ENCODE data around the gene NAA25. TPM values are rescaled to one million over a fixed set of nuclear protein-coding genes. Genes with fewer than 3 reads are reported as not detected.

Gene NAA25
- total RNA-seq, 1 donor from 2014 or later: 24.1 TPM

DNA sequence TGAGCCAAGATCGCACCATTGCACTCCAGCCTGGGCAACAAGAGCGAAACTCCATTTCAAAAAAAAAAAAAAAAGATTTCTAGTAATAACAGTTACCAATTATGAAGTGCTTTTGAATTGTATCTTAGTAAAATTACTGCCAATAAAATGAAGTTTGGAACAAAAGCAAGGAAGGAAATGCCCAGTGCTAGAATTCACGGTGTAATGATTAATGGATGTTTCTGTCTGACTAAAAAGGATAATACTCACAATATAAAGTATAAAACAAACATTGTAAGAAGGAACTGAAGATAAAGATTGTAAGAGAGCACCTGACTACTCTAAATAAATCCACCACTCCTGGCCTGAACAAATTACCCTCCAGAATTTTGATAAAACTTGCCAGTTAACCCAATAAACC lies 99.7 kb downstream of the NAA25 start:
- DNase-seq (ENCODE audit: extremely low spot score in 2 of 2): no peak
- Histone ChIP-seq H3K27me3 (no peaks in the 10 kb centered on the region), H3K4me1 (peaks cover 36% of the 10 kb centered on the region), H3K4me3 (no peak overlapping the region), H3K9me3 (no peaks in the 10 kb centered on the region), H3K27ac (no peak overlapping the region), H3K36me3 (no peaks in the 10 kb centered on the region)
- no peak for TF ChIP-seq POLR2AphosphoS5 (IDR thresholded peaks at IDR 0.05; ENCODE audit: insufficient read depth in 1 of 2, low read depth in 1 of 2)
- TF ChIP-seq, protein P1, sequence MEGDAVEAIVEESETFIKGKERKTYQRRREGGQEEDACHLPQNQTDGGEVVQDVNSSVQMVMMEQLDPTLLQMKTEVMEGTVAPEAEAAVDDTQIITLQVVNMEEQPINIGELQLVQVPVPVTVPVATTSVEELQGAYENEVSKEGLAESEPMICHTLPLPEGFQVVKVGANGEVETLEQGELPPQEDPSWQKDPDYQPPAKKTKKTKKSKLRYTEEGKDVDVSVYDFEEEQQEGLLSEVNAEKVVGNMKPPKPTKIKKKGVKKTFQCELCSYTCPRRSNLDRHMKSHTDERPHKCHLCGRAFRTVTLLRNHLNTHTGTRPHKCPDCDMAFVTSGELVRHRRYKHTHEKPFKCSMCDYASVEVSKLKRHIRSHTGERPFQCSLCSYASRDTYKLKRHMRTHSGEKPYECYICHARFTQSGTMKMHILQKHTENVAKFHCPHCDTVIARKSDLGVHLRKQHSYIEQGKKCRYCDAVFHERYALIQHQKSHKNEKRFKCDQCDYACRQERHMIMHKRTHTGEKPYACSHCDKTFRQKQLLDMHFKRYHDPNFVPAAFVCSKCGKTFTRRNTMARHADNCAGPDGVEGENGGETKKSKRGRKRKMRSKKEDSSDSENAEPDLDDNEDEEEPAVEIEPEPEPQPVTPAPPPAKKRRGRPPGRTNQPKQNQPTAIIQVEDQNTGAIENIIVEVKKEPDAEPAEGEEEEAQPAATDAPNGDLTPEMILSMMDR (IDR thresholded peaks at IDR 0.05): no peak
- TF ChIP-seq POLR2A (IDR thresholded peaks at IDR 0.05): no peak
- intact Hi-C loops (cut with DNase I): no loop called here

DNA sequence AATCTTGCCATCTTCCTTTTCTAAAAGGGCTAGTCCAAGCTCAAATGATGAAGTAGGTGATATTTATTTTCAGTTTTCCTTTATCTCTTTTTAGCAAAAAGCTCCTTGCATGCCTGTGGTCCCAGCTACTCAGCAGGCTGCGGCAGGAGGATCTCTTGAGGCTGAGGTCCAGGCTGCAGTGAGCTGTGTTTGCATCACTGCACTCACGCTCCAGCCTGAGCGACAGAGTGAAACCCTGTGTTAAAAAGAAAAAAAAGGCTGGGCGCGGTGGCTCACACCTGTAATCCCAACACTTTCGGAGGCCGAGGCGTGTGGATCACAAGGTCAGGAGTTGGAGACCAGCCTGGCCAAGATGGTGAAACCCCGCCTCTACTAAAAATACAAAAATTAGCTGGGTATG lies 100.6 kb downstream of the NAA25 start:
- Histone ChIP-seq H3K27ac (no peak overlapping the region), H3K36me3 (no peaks in the 10 kb centered on the region), H3K4me3 (no peak overlapping the region), H3K9me3 (no peaks in the 10 kb centered on the region), H3K27me3 (no peaks in the 10 kb centered on the region), H3K4me1 (peaks cover 36% of the 10 kb centered on the region)
- no peak for DNase-seq (ENCODE audit: extremely low spot score in 2 of 2)
- intact Hi-C loops (cut with DNase I): no loop called here
- TF ChIP-seq POLR2AphosphoS5 (IDR thresholded peaks at IDR 0.05; ENCODE audit: insufficient read depth in 1 of 2, low read depth in 1 of 2) (no peak), POLR2A (IDR thresholded peaks at IDR 0.05) (no peak)
- TF ChIP-seq, protein P1 (IDR thresholded peaks at IDR 0.05): no peak

DNA sequence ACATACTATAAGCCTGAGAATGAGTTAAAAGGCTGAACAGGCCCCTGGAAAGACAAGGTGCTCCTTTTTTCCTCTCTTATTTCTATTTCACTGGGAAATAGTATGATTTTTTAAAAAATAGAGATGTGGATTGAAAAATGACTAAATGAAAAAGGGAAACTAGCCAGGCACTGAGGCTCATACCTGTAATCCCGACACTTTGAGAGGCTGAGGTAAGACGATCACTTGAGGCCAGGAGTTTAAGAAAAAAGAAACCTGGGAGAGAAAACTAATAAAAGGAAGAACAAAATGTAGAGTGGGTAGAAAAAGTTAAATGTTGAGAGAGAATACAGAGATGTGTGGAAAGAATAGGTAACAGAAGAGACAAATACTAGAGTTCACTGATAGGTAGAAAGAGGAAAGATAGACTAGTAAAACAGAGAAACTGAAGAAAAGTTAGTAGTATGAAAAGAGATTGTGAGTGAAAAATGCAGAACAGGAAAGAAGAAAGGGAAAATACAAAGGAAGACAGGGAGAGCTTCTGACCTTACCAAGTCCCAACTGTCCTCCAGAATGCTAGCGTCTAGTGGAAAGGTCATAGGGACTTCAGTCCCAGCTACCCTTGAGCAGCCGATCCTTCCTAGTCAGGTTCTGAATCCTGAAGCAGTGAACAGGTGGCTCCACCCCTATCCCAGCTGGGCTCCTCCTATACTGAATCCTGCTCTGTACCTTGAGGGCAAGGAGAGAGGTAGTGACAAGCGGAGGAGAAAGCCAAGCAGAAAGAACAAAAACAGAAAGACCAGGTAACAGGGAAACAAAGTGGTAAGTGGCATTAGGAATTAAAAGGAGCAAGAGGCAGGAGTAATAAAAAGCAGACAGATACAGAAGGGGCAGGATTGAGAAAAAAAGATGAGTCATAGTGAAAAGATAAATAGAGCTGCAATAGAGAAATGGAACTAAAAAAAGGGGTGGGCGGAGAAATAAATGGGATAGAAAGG lies 102.9 kb downstream of the NAA25 start:
- no peak for DNase-seq (ENCODE audit: extremely low spot score in 2 of 2)
- intact Hi-C loops (cut with DNase I): no loop called here
- H3K4me1 ChIP-seq: peaks cover 18% of the 10 kb centered on the region

DNA sequence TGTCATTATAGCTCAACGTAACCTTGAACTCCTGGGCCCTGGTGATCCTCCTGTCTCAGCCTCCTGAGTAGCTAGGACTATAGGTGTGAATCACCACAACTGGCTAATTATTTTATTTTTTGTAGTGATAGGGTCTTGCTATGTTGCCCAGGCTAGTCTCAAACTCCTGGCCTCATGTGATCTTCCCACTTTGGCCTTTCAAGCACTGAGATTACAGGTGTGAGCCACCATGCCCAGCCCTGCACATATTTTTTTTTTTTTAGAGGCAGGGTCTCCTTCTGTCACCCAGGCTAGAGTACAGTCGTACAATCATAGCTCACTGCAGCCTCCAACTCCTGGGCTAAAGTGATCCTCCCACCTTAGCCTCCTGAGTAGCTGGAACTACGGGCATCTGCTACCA lies 104.5 kb downstream of the NAA25 start:
- no peak overlapping the region for H3K27ac ChIP-seq
- no peak overlapping the region for H3K4me3 ChIP-seq
- TF ChIP-seq POLR2A (IDR thresholded peaks at IDR 0.05) (no peak), POLR2AphosphoS5 (IDR thresholded peaks at IDR 0.05; ENCODE audit: insufficient read depth in 1 of 2, low read depth in 1 of 2) (no peak)
- TF ChIP-seq, protein P1 (IDR thresholded peaks at IDR 0.05): no peak
- no peaks in the 10 kb centered on the region for H3K36me3 ChIP-seq
- no peaks in the 10 kb centered on the region for H3K9me3 ChIP-seq
- H3K27me3 ChIP-seq: no peaks in the 10 kb centered on the region
- H3K4me1 ChIP-seq: peaks cover 16% of the 10 kb centered on the region
- intact Hi-C loops (cut with DNase I): no loop called here
- DNase-seq (ENCODE audit: extremely low spot score in 2 of 2): no peak

More for the DNA sequence above, 102.9 kb downstream of the NAA25 start:
- Histone ChIP-seq H3K4me3 (no peak overlapping the region), H3K36me3 (no peaks in the 10 kb centered on the region), H3K9me3 (no peaks in the 10 kb centered on the region), H3K27ac (no peak overlapping the region), H3K27me3 (no peaks in the 10 kb centered on the region)
- TF ChIP-seq POLR2AphosphoS5 (IDR thresholded peaks at IDR 0.05; ENCODE audit: insufficient read depth in 1 of 2, low read depth in 1 of 2) (no peak), POLR2A (IDR thresholded peaks at IDR 0.05) (no peak)
- TF ChIP-seq, protein P1 (IDR thresholded peaks at IDR 0.05): no peak

DNA sequence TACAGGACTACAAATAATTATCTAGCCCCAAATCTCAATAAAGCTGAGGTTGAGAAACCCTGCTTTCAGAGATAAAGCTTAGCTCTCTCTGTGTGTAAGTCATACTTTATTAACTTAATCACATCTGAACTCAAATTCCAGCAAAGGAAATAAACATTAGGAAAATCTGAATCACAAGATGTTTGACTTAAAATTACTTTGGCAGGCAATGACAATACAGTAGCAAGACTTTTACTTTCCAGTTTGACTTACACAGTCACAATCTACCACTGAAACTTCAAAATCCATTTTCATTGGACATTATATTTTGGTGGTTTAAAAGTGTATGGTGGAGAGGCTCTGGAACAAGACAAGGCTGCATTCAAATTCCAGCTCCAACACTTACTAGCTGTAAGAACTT lies 107.0 kb downstream of the NAA25 start:
- intact Hi-C loops (cut with DNase I): no loop called here
- no peaks in the 10 kb centered on the region for H3K27me3 ChIP-seq
- no peaks in the 10 kb centered on the region for H3K9me3 ChIP-seq
- DNase-seq (ENCODE audit: extremely low spot score in 2 of 2): no peak
- H3K4me1 ChIP-seq: peaks cover 12% of the 10 kb centered on the region
- TF ChIP-seq POLR2AphosphoS5 (IDR thresholded peaks at IDR 0.05; ENCODE audit: insufficient read depth in 1 of 2, low read depth in 1 of 2): no peak
- TF ChIP-seq POLR2A (IDR thresholded peaks at IDR 0.05): no peak
- TF ChIP-seq, protein P1 (IDR thresholded peaks at IDR 0.05): no peak
- H3K4me3 ChIP-seq: peak overlapping the region in 1 of 2 donors; percentile 13
- H3K27ac ChIP-seq: no peak overlapping the region
- H3K36me3 ChIP-seq: no peaks in the 10 kb centered on the region

Measured in vagina (tissue), 2 donors.